Measurements from ENCODE around the gene KCTD6.
"Not testable (repeated sequence)": the region's sequence is repeated elsewhere in the genome, so short reads cannot be mapped to it uniquely, and the experiment has no call there.

KCTD6 gene

DNA sequence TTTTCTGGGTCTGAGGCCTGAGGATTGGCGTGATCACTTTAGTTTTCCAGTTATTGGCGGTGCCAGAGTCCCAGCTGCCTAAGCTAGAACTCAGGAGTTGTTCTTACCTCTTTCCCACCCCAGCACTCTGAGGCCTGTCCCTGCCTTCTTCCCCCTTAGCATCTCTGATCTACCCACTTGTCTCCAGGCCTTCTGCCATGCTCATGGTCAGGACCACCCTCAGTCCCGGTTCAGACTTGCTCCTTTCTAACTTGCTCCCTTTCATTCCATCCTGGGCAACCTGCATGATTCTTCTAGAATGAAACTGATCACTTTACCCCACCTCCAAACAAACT, 29.4 kb downstream of the KCTD6 start:
- peaks cover 5% of the 10 kb centered on the region for H3K27me3 Mint-ChIP-seq (ENCODE audit: low read depth)
- no peaks in the 10 kb centered on the region for H3K9me3 Mint-ChIP-seq
- H3K4me1 Mint-ChIP-seq: peaks cover 20% of the 10 kb centered on the region
- TF ChIP-seq CTCF (IDR thresholded peaks at IDR 0.05; ENCODE audit: unreplicated experiment in 3 of 3): no peak
- peaks cover 19% of the 10 kb centered on the region for H3K36me3 Mint-ChIP-seq (ENCODE audit: low read depth)
- H3K4me3 Mint-ChIP-seq: no peak overlapping the region
- H3K27ac Mint-ChIP-seq: peak overlapping the region; percentile 25 to 89 (median 82)

- H3K4me3 Mint-ChIP-seq: no peak overlapping the region
- H3K36me3 Mint-ChIP-seq (ENCODE audit: low read depth): peaks cover 22% of the 10 kb centered on the region
- TF ChIP-seq CTCF (IDR thresholded peaks at IDR 0.05; ENCODE audit: unreplicated experiment in 3 of 3): no peak
- peak overlapping the region; percentile 25 to 89 (median 82) for H3K27ac Mint-ChIP-seq
- H3K27me3 Mint-ChIP-seq (ENCODE audit: low read depth): peaks cover 2% of the 10 kb centered on the region
- no peaks in the 10 kb centered on the region for H3K9me3 Mint-ChIP-seq
- H3K4me1 Mint-ChIP-seq: peaks cover 17% of the 10 kb centered on the region
Observed at GRCh38 chr3:58521917-58522631, 30.2 kb downstream of the KCTD6 start.

DNA sequence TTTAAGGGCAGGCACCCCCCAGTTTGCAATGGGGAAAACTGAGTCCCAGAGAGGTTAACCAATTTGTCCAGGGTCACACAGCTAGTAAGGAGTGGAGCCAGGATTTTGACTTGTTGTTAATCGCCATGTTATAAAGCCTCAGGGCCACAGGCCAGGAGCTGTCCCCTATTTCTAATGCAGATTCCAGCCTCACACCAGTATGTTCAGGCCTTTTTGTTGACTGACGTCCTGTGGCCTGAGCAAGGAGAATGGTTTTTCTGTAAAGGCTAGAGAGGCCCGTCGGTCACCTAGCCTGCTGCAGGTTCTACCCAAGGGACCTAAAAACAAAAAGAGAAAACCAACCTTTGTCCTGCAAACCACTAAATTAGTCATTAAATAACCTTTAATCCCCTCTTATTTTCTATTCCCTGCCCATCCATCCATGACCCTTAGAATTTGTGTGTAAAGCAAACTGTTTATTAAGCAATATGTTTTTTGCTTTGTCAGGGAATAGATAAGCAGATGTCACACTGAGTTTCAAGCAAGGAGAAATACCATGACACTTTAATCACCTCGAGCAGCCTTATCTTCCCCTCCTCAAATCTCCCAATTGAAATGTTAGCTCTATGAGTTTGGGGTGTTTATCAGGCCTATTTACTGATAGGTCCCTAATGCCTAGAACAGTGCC, 31.0 kb downstream of the KCTD6 start:
- H3K9me3 Mint-ChIP-seq: no peaks in the 10 kb centered on the region
- H3K4me1 Mint-ChIP-seq: peaks cover 12% of the 10 kb centered on the region
- peak overlapping the region in 2 of 3 experiments; percentile 46 to 89 for H3K27ac Mint-ChIP-seq
- peaks cover 22% of the 10 kb centered on the region for H3K36me3 Mint-ChIP-seq (ENCODE audit: low read depth)
- no peak for TF ChIP-seq CTCF (IDR thresholded peaks at IDR 0.05; ENCODE audit: unreplicated experiment in 3 of 3)
- no peak overlapping the region for H3K4me3 Mint-ChIP-seq
- H3K27me3 Mint-ChIP-seq (ENCODE audit: low read depth): no peaks in the 10 kb centered on the region

DNA sequence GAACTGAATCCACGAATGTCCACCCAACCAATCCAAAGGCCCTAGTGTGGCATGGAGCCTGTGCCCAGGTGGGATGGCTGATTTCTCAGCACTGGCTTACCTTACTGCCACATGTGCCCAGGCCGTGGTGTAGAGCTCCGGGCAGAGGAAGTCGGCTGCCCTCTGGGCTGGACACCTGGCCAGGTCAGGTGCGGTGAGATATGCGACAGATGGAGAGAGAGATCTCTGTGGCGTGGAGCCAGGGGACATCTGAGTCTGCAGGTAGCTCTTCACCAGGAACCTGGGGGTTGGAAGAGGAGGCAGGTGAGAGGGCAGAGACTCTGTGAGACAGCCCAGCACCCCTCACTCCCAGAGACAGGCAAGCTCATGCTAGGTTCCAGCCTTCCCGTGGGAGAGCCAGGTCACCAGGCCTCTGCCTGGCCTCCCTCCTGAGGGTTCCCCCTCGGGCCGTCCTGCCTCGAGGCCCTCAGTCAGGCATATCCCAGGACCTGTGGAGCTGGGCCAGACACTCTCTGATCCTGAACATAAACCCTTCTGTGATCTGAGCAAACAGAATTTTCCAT, 32.5 kb downstream of the KCTD6 start:
- Mint-ChIP-seq H3K4me3 (no peak overlapping the region), H3K27me3 (ENCODE audit: low read depth) (no peaks in the 10 kb centered on the region), H3K27ac (peak overlapping the region in 1 of 3 experiments; percentile 22), H3K4me1 (peaks cover 12% of the 10 kb centered on the region), H3K9me3 (no peaks in the 10 kb centered on the region), H3K36me3 (ENCODE audit: low read depth) (peaks cover 26% of the 10 kb centered on the region)
- TF ChIP-seq CTCF (IDR thresholded peaks at IDR 0.05; ENCODE audit: unreplicated experiment in 3 of 3): no peak

GRCh38 chr3:58526515-58526957, 34.6 kb downstream of the KCTD6 start:
- Mint-ChIP-seq H3K9me3 (no peaks in the 10 kb centered on the region), H3K36me3 (ENCODE audit: low read depth) (peaks cover 23% of the 10 kb centered on the region), H3K4me1 (peaks cover 10% of the 10 kb centered on the region), H3K4me3 (no peak overlapping the region), H3K27me3 (ENCODE audit: low read depth) (no peaks in the 10 kb centered on the region), H3K27ac (peak overlapping the region in 1 of 3 experiments; percentile 77)
- TF ChIP-seq CTCF (IDR thresholded peaks at IDR 0.05; ENCODE audit: unreplicated experiment in 3 of 3): no peak

- not testable (repeated sequence) for H3K9me3 Mint-ChIP-seq; H3K27me3 Mint-ChIP-seq (ENCODE audit: low read depth); H3K27ac Mint-ChIP-seq; H3K4me3 Mint-ChIP-seq
- H3K4me1 Mint-ChIP-seq: peaks cover 11% of the 10 kb centered on the region
- H3K36me3 Mint-ChIP-seq (ENCODE audit: low read depth): peaks cover 23% of the 10 kb centered on the region
Observed at GRCh38 chr3:58527440-58527839, 35.5 kb downstream of the KCTD6 start.

Measured in nephron (organoid).